HG03135 (cell line): ENCODE data around the gene MINK1.
"Not testable (repeated sequence)": the region's sequence is repeated elsewhere in the genome, so short reads cannot be mapped to it uniquely, and the experiment has no call there.

Source experiments
- ATAC-seq: cut with Tn5 transposase; IDR thresholded peaks from one replicate; pipeline ENCODE4 v1.9.1; 2021; ENCODE audit warnings: mild to moderate bottlenecking, moderate library complexity; ENCODE audit not compliant: unreplicated experiment

The MINK1 gene

GRCh38 chr17:4867535-4867934 lies 34.4 kb downstream of the MINK1 start:
- not testable (repeated sequence) for ATAC-seq

- ATAC-seq, result not testable (repeated sequence)
Measured at GRCh38 chr17:4869058-4869998, 36.2 kb downstream of the MINK1 start.

- no peak for ATAC-seq
Measured at GRCh38 chr17:4870855-4871254, 37.7 kb downstream of the MINK1 start.

- no peak for ATAC-seq
Measured at GRCh38 chr17:4872786-4873185, 39.6 kb downstream of the MINK1 start.

GRCh38 chr17:4877089-4877488 lies 43.9 kb downstream of the MINK1 start:
- no peak for ATAC-seq

- ATAC-seq, result no peak
Measured at GRCh38 chr17:4879601-4880000, 46.5 kb downstream of the MINK1 start.

GRCh38 chr17:4880857-4881256 lies 47.7 kb downstream of the MINK1 start:
- ATAC-seq, result no peak

GRCh38 chr17:4881761-4882555 lies 48.8 kb downstream of the MINK1 start:
- ATAC-seq, result no peak

- ATAC-seq, result no peak
Measured at GRCh38 chr17:4884489-4884888, 51.3 kb downstream of the MINK1 start.

GRCh38 chr17:4886830-4887229 lies 53.7 kb downstream of the MINK1 start:
- ATAC-seq, result no peak

GRCh38 chr17:4887581-4887980 lies 54.4 kb downstream of the MINK1 start:
- no peak for ATAC-seq

GRCh38 chr17:4891411-4892410 lies 58.6 kb downstream of the MINK1 start:
- no peak for ATAC-seq

GRCh38 chr17:4892499-4893221 lies 59.5 kb downstream of the MINK1 start:
- no peak for ATAC-seq

- no peak for ATAC-seq
Measured at GRCh38 chr17:4893272-4893671, 60.1 kb downstream of the MINK1 start.

GRCh38 chr17:4893721-4894560 lies 60.8 kb downstream of the MINK1 start:
- no peak for ATAC-seq

- no peak for ATAC-seq
Measured at GRCh38 chr17:4895121-4895520, 62.0 kb downstream of the MINK1 start.

GRCh38 chr17:4895657-4896331 lies 62.7 kb downstream of the MINK1 start:
- no peak for ATAC-seq
